Stimulated activated memory B cell treated with anti-CD40 and anti-IgM and Interleukin-4, amounts not matched to agents 10 μg/mL and 1 μg/mL and 100 μg/mL, for 72 hours (primary cell): ENCODE measurements around the gene GAB1.

Experiments used
- ATAC-seq: fragments of 150-1000 bp; cut with Tn5 transposase; 2 replicates; pipeline ENCODE4 v1.10.0; 2021
- H3K27ac Mint-ChIP-seq: one replicate; pipeline ENCODE4 v1.8.0; 2022; ENCODE audit warnings: mild to moderate bottlenecking, mixed read lengths
- H3K27me3 Mint-ChIP-seq: one replicate; pipeline ENCODE4 v1.8.0; 2022; ENCODE audit warnings: mixed read lengths
- H3K36me3 Mint-ChIP-seq: one replicate; pipeline ENCODE4 v1.8.0; 2022; ENCODE audit warnings: mixed read lengths
- H3K4me1 Mint-ChIP-seq: one replicate; pipeline ENCODE4 v1.8.0; 2022; ENCODE audit warnings: mixed read lengths
- H3K4me3 Mint-ChIP-seq: one replicate; pipeline ENCODE4 v1.8.0; 2022; ENCODE audit warnings: mild to moderate bottlenecking, moderate library complexity, mixed read lengths
- H3K9me3 Mint-ChIP-seq: one replicate; pipeline ENCODE4 v1.8.0; 2022; ENCODE audit warnings: mixed read lengths

GAB1 gene

GRCh38 chr4:143360838-143361625 is 24.4 kb downstream of the GAB1 start:
- Mint-ChIP-seq H3K27ac (no peak overlapping the region), H3K4me3 (no peak overlapping the region), H3K36me3 (no peaks in the 10 kb centered on the region), H3K27me3 (no peaks in the 10 kb centered on the region), H3K4me1 (peaks cover 26% of the 10 kb centered on the region), H3K9me3 (peaks cover 2% of the 10 kb centered on the region)
- no peak for ATAC-seq

GRCh38 chr4:143362349-143363046 is 25.8 kb downstream of the GAB1 start:
- Mint-ChIP-seq H3K4me3 (no peak overlapping the region), H3K27me3 (no peaks in the 10 kb centered on the region), H3K9me3 (peaks cover 2% of the 10 kb centered on the region), H3K36me3 (no peaks in the 10 kb centered on the region), H3K27ac (no peak overlapping the region), H3K4me1 (peaks cover 16% of the 10 kb centered on the region)
- no peak for ATAC-seq

- ATAC-seq: no peak
- Mint-ChIP-seq H3K4me3 (no peak overlapping the region), H3K27ac (no peak overlapping the region), H3K9me3 (peaks cover 2% of the 10 kb centered on the region), H3K27me3 (no peaks in the 10 kb centered on the region), H3K4me1 (peaks cover 15% of the 10 kb centered on the region), H3K36me3 (no peaks in the 10 kb centered on the region)
Observed at GRCh38 chr4:143363332-143363731, 26.7 kb downstream of the GAB1 start.

- no peak overlapping the region for H3K27ac Mint-ChIP-seq
- H3K4me3 Mint-ChIP-seq: no peak overlapping the region
- no peaks in the 10 kb centered on the region for H3K27me3 Mint-ChIP-seq
- H3K4me1 Mint-ChIP-seq: peaks cover 10% of the 10 kb centered on the region
- peaks cover 2% of the 10 kb centered on the region for H3K9me3 Mint-ChIP-seq
- no peaks in the 10 kb centered on the region for H3K36me3 Mint-ChIP-seq
- ATAC-seq: no peak
Observed at GRCh38 chr4:143364063-143364462, 27.4 kb downstream of the GAB1 start.

- Mint-ChIP-seq H3K36me3 (no peaks in the 10 kb centered on the region), H3K27me3 (no peaks in the 10 kb centered on the region), H3K27ac (no peak overlapping the region), H3K4me3 (no peak overlapping the region), H3K4me1 (peaks cover 6% of the 10 kb centered on the region), H3K9me3 (peaks cover 2% of the 10 kb centered on the region)
- ATAC-seq: no peak
Observed at GRCh38 chr4:143367863-143368262, 31.2 kb downstream of the GAB1 start.

GRCh38 chr4:143369552-143369951 is 32.9 kb downstream of the GAB1 start:
- H3K4me3 Mint-ChIP-seq: no peak overlapping the region
- H3K36me3 Mint-ChIP-seq: no peaks in the 10 kb centered on the region
- H3K4me1 Mint-ChIP-seq: peaks cover 6% of the 10 kb centered on the region
- peaks cover under 1% of the 10 kb centered on the region for H3K9me3 Mint-ChIP-seq
- no peaks in the 10 kb centered on the region for H3K27me3 Mint-ChIP-seq
- no peak overlapping the region for H3K27ac Mint-ChIP-seq
- no peak for ATAC-seq

GRCh38 chr4:143372093-143372915 is 35.6 kb downstream of the GAB1 start:
- H3K27ac Mint-ChIP-seq: peak overlapping the region; percentile 50
- no peaks in the 10 kb centered on the region for H3K9me3 Mint-ChIP-seq
- peaks cover 24% of the 10 kb centered on the region for H3K4me1 Mint-ChIP-seq
- no peaks in the 10 kb centered on the region for H3K36me3 Mint-ChIP-seq
- no peak for ATAC-seq
- H3K27me3 Mint-ChIP-seq: no peaks in the 10 kb centered on the region
- no peak overlapping the region for H3K4me3 Mint-ChIP-seq

- H3K9me3 Mint-ChIP-seq: no peaks in the 10 kb centered on the region
- H3K4me3 Mint-ChIP-seq: no peak overlapping the region
- H3K4me1 Mint-ChIP-seq: peaks cover 42% of the 10 kb centered on the region
- ATAC-seq: no peak
- no peaks in the 10 kb centered on the region for H3K36me3 Mint-ChIP-seq
- H3K27me3 Mint-ChIP-seq: no peaks in the 10 kb centered on the region
- H3K27ac Mint-ChIP-seq: no peak overlapping the region
Observed at GRCh38 chr4:143374255-143374654, 37.6 kb downstream of the GAB1 start.

GRCh38 chr4:143374771-143375170 is 38.1 kb downstream of the GAB1 start:
- ATAC-seq: no peak
- H3K27me3 Mint-ChIP-seq: no peaks in the 10 kb centered on the region
- H3K9me3 Mint-ChIP-seq: no peaks in the 10 kb centered on the region
- no peak overlapping the region for H3K4me3 Mint-ChIP-seq
- no peaks in the 10 kb centered on the region for H3K36me3 Mint-ChIP-seq
- no peak overlapping the region for H3K27ac Mint-ChIP-seq
- H3K4me1 Mint-ChIP-seq: peaks cover 42% of the 10 kb centered on the region

GRCh38 chr4:143375326-143376073 is 38.8 kb downstream of the GAB1 start:
- ATAC-seq: peak; percentile 77
- H3K4me1 Mint-ChIP-seq: peaks cover 42% of the 10 kb centered on the region
- no peaks in the 10 kb centered on the region for H3K9me3 Mint-ChIP-seq
- H3K27ac Mint-ChIP-seq: no peak overlapping the region
- H3K4me3 Mint-ChIP-seq: no peak overlapping the region
- no peaks in the 10 kb centered on the region for H3K27me3 Mint-ChIP-seq
- no peaks in the 10 kb centered on the region for H3K36me3 Mint-ChIP-seq

GRCh38 chr4:143377611-143378099 is 41.0 kb downstream of the GAB1 start:
- Mint-ChIP-seq H3K4me1 (peaks cover 48% of the 10 kb centered on the region), H3K27me3 (no peaks in the 10 kb centered on the region), H3K36me3 (no peaks in the 10 kb centered on the region), H3K4me3 (peak overlapping the region; percentile 16), H3K9me3 (no peaks in the 10 kb centered on the region), H3K27ac (peak overlapping the region; percentile 66)
- peak; percentile 77 for ATAC-seq

- Mint-ChIP-seq H3K27ac (no peak overlapping the region), H3K4me3 (no peak overlapping the region), H3K9me3 (no peaks in the 10 kb centered on the region), H3K36me3 (no peaks in the 10 kb centered on the region), H3K27me3 (no peaks in the 10 kb centered on the region), H3K4me1 (peaks cover 54% of the 10 kb centered on the region)
- no peak for ATAC-seq
Observed at GRCh38 chr4:143380629-143381028, 44.0 kb downstream of the GAB1 start.

- no peaks in the 10 kb centered on the region for H3K27me3 Mint-ChIP-seq
- H3K4me1 Mint-ChIP-seq: peaks cover 46% of the 10 kb centered on the region
- peak overlapping the region; percentile 32 for H3K27ac Mint-ChIP-seq
- ATAC-seq: no peak
- H3K9me3 Mint-ChIP-seq: no peaks in the 10 kb centered on the region
- no peak overlapping the region for H3K4me3 Mint-ChIP-seq
- H3K36me3 Mint-ChIP-seq: no peaks in the 10 kb centered on the region
Observed at GRCh38 chr4:143381189-143382118, 44.8 kb downstream of the GAB1 start.

GRCh38 chr4:143382596-143382995 is 45.9 kb downstream of the GAB1 start:
- H3K27me3 Mint-ChIP-seq: peaks cover 4% of the 10 kb centered on the region
- H3K27ac Mint-ChIP-seq: no peak overlapping the region
- peaks cover 35% of the 10 kb centered on the region for H3K4me1 Mint-ChIP-seq
- no peaks in the 10 kb centered on the region for H3K9me3 Mint-ChIP-seq
- H3K36me3 Mint-ChIP-seq: no peaks in the 10 kb centered on the region
- ATAC-seq: no peak
- H3K4me3 Mint-ChIP-seq: no peak overlapping the region
